Stimulated activated CD8-positive, alpha-beta memory T cell treated with anti-CD3 and anti-CD28 coated beads, Interleukin-7, amount 100 ng/mL, for 1 hour (primary cell): ENCODE results near the gene SUSD3.
"Not testable (repeated sequence)": the region's sequence is repeated elsewhere in the genome, so short reads cannot be mapped to it uniquely, and the experiment has no call there.

ENCODE experiments used
- DNase-seq, 2 donors: peaks; one replicate each; pipeline ENCODE4 v3.0.0-alpha.2; 2020; ENCODE audit warnings: low read depth in 2 of 2

The SUSD3 gene

GRCh38 chr9:93111001-93111370 is 52.5 kb downstream of the SUSD3 start:
- no peak for DNase-seq

GRCh38 chr9:93111371-93112115 is 53.0 kb downstream of the SUSD3 start:
- DNase-seq, result no peak

GRCh38 chr9:93112116-93112863 is 53.8 kb downstream of the SUSD3 start:
- no peak for DNase-seq

- no peak for DNase-seq
Observed at GRCh38 chr9:93112864-93113389, 54.4 kb downstream of the SUSD3 start.

GRCh38 chr9:93114169-93114983 is 55.9 kb downstream of the SUSD3 start:
- DNase-seq, result no peak

- no peak for DNase-seq
Observed at GRCh38 chr9:93114984-93115335, 56.5 kb downstream of the SUSD3 start.

- no peak for DNase-seq
Observed at GRCh38 chr9:93115486-93116071, 57.1 kb downstream of the SUSD3 start.

GRCh38 chr9:93116072-93116961 is 57.8 kb downstream of the SUSD3 start:
- DNase-seq, result no peak

- DNase-seq, result not testable (repeated sequence)
Observed at GRCh38 chr9:93117521-93117920, 59.0 kb downstream of the SUSD3 start.

GRCh38 chr9:93117924-93118862 is 59.7 kb downstream of the SUSD3 start:
- DNase-seq, result no peak

GRCh38 chr9:93118863-93119702 is 60.6 kb downstream of the SUSD3 start:
- DNase-seq, result no peak

- no peak for DNase-seq
Observed at GRCh38 chr9:93119703-93119952, 61.1 kb downstream of the SUSD3 start.

GRCh38 chr9:93119953-93120845 is 61.7 kb downstream of the SUSD3 start:
- no peak for DNase-seq

- no peak for DNase-seq
Observed at GRCh38 chr9:93120846-93121315, 62.4 kb downstream of the SUSD3 start.

- no peak for DNase-seq
Observed at GRCh38 chr9:93121316-93122241, 63.1 kb downstream of the SUSD3 start.

- no peak for DNase-seq
Observed at GRCh38 chr9:93122721-93123221, 64.3 kb downstream of the SUSD3 start.
